Muscle layer of colon (tissue), 2 donors: ENCODE results near the gene ZCWPW1.
"Not testable (repeated sequence)": the region's sequence is repeated elsewhere in the genome, so short reads cannot be mapped to it uniquely, and the experiment has no call there.

ENCODE experiments used
- H3K27ac ChIP-seq: one replicate; pipeline ENCODE4 v1.7.0; 2013; ENCODE audit warnings: low read depth, mild to moderate bottlenecking, low read length, moderate library complexity
- H3K27me3 ChIP-seq, 2 donors: one replicate each; pipeline ENCODE4 v1.7.0; 2013; ENCODE audit warnings: low read length in 2 of 2, mild to moderate bottlenecking in 2 of 2; ENCODE audit not compliant: insufficient read depth in 2 of 2, control insufficient read depth in 1 of 2
- H3K36me3 ChIP-seq: one replicate; pipeline ENCODE4 v1.7.0; 2013; ENCODE audit warnings: mild to moderate bottlenecking, low read length; ENCODE audit not compliant: insufficient read depth
- H3K4me1 ChIP-seq: one replicate; pipeline ENCODE4 v1.7.0; 2013; ENCODE audit warnings: mild to moderate bottlenecking, low read length; ENCODE audit not compliant: insufficient read depth
- H3K4me3 ChIP-seq, 2 donors: one replicate each; pipeline ENCODE4 v1.7.0; 2013; ENCODE audit warnings: low read length in 2 of 2, low read depth in 1 of 2, mild to moderate bottlenecking in 1 of 2, moderate library complexity in 1 of 2
- H3K9ac ChIP-seq: one replicate; pipeline ENCODE4 v1.7.0; 2013; ENCODE audit warnings: low read length
- H3K9me3 ChIP-seq: one replicate; pipeline ENCODE4 v1.7.0; 2013; ENCODE audit warnings: mild to moderate bottlenecking, low read length
- donor health status: abdominal sarcoma.
- donor health status: Adenocarcinoma of cecum.

Gene ZCWPW1

GRCh38 chr7:100373870-100374598 is 54.5 kb downstream of the ZCWPW1 start:
- not testable (repeated sequence) for H3K9me3 ChIP-seq, H3K27me3 ChIP-seq, H3K4me3 ChIP-seq, H3K27ac ChIP-seq, H3K36me3 ChIP-seq, H3K9ac ChIP-seq, H3K4me1 ChIP-seq

DNA sequence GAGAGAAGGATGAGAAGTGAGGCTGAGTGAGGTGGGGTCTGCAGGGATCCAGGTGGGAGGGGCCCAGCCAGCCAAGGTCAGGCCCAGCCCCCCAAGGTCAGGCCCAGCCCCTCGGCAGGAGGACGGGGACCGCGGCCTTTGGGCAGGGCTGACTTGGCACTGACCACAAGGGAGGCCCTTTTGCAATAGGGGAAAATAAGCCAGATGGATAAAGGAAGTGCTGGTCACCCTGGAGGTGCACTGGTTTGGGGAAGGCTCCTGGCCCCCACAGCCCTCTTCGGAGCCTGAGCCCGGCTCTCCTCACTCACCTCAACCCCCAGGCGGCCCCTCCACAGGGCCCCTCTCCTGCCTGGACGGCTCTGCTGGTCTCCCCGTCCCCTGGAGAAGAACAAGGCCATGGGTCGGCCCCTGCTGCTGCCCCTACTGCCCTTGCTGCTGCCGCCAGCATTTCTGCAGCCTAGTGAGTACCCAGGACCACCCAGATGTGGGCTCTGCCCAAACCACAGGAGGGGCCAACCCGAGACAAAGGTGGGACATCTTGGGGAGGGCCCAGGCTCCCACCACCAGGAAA is 55.2 kb downstream of the ZCWPW1 start, which contains the start of gene PILRA:
Gene PILRA, plus strand, starts transcription at position 227 of the 571 bp plus-strand sequence. Its CDS starts 170 bp downstream, at position 397.
- H3K27ac ChIP-seq: no peak within 1 kb of the TSS
- H3K27me3 ChIP-seq: no peaks in the 10 kb centered on the region
- H3K4me3 ChIP-seq: no peak within 1 kb of the TSS
- H3K4me1 ChIP-seq: no peaks in the 10 kb centered on the region
- no peaks in the 10 kb centered on the region for H3K9me3 ChIP-seq
- H3K9ac ChIP-seq: no peak within 1 kb of the TSS
- H3K36me3 ChIP-seq: peaks cover under 1% of the 10 kb centered on the region

GRCh38 chr7:100372694-100373093 is 55.8 kb downstream of the ZCWPW1 start:
- Histone ChIP-seq H3K9me3 (no peaks in the 10 kb centered on the region), H3K27ac (no peak overlapping the region), H3K4me3 (no peak overlapping the region), H3K4me1 (no peaks in the 10 kb centered on the region), H3K9ac (no peak overlapping the region), H3K36me3 (peaks cover 4% of the 10 kb centered on the region), H3K27me3 (no peaks in the 10 kb centered on the region)

GRCh38 chr7:100372256-100372655 is 56.2 kb downstream of the ZCWPW1 start:
- H3K27ac ChIP-seq: no peak overlapping the region
- H3K9me3 ChIP-seq: no peaks in the 10 kb centered on the region
- H3K36me3 ChIP-seq: peaks cover 4% of the 10 kb centered on the region
- H3K27me3 ChIP-seq: no peaks in the 10 kb centered on the region
- H3K4me3 ChIP-seq: no peak overlapping the region
- no peak overlapping the region for H3K9ac ChIP-seq
- H3K4me1 ChIP-seq: no peaks in the 10 kb centered on the region

- H3K27me3 ChIP-seq: no peaks in the 10 kb centered on the region
These were observed 56.8 kb downstream of the ZCWPW1 start for GRCh38 chr7:100371561-100372171.

DNA sequence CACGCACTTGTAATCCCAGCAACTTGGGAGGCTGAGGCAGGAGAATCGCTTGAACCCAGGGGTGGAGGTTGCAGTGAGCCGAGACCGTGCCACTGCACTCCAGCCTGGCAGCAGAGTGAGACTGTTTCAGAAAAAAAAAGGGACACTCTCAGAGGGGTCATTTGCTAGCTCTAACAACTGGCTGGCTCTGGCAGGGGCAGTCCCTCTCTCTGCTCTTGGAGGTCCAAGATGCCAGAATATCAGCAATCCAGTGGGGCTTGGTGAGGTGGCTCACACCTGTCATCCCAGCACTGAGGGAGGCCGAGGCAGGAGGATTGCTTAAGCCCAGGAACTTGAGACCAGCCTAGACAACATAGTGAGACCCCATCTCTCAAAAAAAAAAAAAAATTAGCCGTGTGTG is 57.8 kb downstream of the ZCWPW1 start:
- Histone ChIP-seq H3K4me1 (no peaks in the 10 kb centered on the region), H3K9me3 (no peaks in the 10 kb centered on the region), H3K4me3 (no peak overlapping the region), H3K36me3 (peaks cover 4% of the 10 kb centered on the region), H3K9ac (no peak overlapping the region), H3K27me3 (no peaks in the 10 kb centered on the region), H3K27ac (no peak overlapping the region)

More at GRCh38 chr7:100371561-100372171, 56.8 kb downstream of the ZCWPW1 start:
- Histone ChIP-seq H3K9ac (no peak overlapping the region), H3K27ac (no peak overlapping the region), H3K4me1 (no peaks in the 10 kb centered on the region), H3K36me3 (peaks cover 4% of the 10 kb centered on the region), H3K4me3 (no peak overlapping the region), H3K9me3 (no peaks in the 10 kb centered on the region)

GRCh38 chr7:100370303-100370702 is 58.2 kb downstream of the ZCWPW1 start:
- H3K36me3 ChIP-seq: peaks cover 4% of the 10 kb centered on the region
- no peaks in the 10 kb centered on the region for H3K4me1 ChIP-seq
- H3K27me3 ChIP-seq: no peaks in the 10 kb centered on the region
- H3K27ac ChIP-seq: no peak overlapping the region
- H3K4me3 ChIP-seq: no peak overlapping the region
- no peak overlapping the region for H3K9ac ChIP-seq
- H3K9me3 ChIP-seq: no peaks in the 10 kb centered on the region

DNA sequence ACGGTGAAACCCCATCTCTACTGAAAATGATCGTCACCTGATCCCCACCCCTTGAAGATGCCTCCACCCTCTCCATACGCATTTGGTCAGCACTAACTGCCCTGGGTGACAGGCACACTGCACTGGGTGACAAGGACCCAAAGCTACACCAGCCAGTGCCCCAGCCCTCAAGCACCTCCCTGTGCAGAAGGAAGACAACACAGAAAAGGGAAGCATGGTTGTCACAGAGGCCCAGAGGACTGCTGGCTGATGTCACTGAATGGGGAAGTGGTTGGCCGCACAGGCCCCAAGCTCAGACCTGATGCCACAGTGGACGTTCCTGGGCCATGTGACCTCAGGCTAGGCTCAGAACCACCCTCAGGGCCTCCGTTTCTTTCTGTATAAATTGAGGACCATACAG is 59.4 kb downstream of the ZCWPW1 start:
- Histone ChIP-seq H3K27ac (peak overlapping the region; percentile 14), H3K4me1 (no peaks in the 10 kb centered on the region), H3K9ac (no peak overlapping the region), H3K4me3 (no peak overlapping the region), H3K36me3 (peaks cover 9% of the 10 kb centered on the region), H3K9me3 (no peaks in the 10 kb centered on the region), H3K27me3 (no peaks in the 10 kb centered on the region)

- H3K27ac ChIP-seq: no peak overlapping the region
- no peak overlapping the region for H3K9ac ChIP-seq
- H3K4me1 ChIP-seq: no peaks in the 10 kb centered on the region
- H3K9me3 ChIP-seq: no peaks in the 10 kb centered on the region
- H3K27me3 ChIP-seq: no peaks in the 10 kb centered on the region
- peaks cover 10% of the 10 kb centered on the region for H3K36me3 ChIP-seq
- H3K4me3 ChIP-seq: no peak overlapping the region
These were observed 60.6 kb downstream of the ZCWPW1 start for GRCh38 chr7:100367676-100368613.

DNA sequence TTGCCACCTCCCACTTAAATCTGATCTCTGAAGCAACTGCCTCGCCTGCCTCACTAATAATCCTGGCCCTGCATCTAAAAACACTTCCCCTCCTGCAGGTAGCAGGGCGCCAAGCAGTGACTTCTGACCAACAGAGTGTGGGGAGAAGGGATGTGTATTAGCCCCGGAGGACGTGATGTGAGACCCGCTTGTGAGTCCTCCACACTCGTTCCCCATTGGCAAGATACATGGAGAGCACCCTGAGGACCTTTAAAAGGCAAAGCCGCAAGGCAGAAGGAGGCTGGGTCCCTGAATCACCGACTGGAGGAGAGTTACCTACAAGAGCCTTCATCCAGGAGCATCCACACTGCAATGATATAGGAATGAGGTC is 61.3 kb downstream of the ZCWPW1 start:
- H3K4me1 ChIP-seq: no peaks in the 10 kb centered on the region
- H3K36me3 ChIP-seq: peaks cover 17% of the 10 kb centered on the region
- no peaks in the 10 kb centered on the region for H3K9me3 ChIP-seq
- H3K9ac ChIP-seq: no peak overlapping the region
- H3K4me3 ChIP-seq: no peak overlapping the region
- no peaks in the 10 kb centered on the region for H3K27me3 ChIP-seq
- no peak overlapping the region for H3K27ac ChIP-seq
